GM12872 (cell line): ENCODE results near the gene ANKRD50.

ENCODE experiments used
- TF ChIP-seq, protein P1 (sequence below): IDR thresholded peaks from 3 replicates; pipeline ENCODE4 v1.5.1; 2011; ENCODE audit warnings: low read depth, mild to moderate bottlenecking, low read length, moderate library complexity; ENCODE audit not compliant: insufficient read depth

ANKRD50 gene, protein sequence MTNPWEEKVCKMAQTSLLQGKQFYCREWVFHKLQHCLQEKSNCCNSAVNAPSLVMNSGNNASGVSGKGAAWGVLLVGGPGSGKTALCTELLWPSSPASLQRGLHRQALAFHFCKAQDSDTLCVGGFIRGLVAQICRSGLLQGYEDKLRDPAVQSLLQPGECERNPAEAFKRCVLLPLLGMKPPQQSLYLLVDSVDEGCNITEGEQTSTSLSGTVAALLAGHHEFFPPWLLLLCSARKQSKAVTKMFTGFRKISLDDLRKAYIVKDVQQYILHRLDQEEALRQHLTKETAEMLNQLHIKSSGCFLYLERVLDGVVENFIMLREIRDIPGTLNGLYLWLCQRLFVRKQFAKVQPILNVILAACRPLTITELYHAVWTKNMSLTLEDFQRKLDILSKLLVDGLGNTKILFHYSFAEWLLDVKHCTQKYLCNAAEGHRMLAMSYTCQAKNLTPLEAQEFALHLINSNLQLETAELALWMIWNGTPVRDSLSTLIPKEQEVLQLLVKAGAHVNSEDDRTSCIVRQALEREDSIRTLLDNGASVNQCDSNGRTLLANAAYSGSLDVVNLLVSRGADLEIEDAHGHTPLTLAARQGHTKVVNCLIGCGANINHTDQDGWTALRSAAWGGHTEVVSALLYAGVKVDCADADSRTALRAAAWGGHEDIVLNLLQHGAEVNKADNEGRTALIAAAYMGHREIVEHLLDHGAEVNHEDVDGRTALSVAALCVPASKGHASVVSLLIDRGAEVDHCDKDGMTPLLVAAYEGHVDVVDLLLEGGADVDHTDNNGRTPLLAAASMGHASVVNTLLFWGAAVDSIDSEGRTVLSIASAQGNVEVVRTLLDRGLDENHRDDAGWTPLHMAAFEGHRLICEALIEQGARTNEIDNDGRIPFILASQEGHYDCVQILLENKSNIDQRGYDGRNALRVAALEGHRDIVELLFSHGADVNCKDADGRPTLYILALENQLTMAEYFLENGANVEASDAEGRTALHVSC (N-terminal part only)

DNA sequence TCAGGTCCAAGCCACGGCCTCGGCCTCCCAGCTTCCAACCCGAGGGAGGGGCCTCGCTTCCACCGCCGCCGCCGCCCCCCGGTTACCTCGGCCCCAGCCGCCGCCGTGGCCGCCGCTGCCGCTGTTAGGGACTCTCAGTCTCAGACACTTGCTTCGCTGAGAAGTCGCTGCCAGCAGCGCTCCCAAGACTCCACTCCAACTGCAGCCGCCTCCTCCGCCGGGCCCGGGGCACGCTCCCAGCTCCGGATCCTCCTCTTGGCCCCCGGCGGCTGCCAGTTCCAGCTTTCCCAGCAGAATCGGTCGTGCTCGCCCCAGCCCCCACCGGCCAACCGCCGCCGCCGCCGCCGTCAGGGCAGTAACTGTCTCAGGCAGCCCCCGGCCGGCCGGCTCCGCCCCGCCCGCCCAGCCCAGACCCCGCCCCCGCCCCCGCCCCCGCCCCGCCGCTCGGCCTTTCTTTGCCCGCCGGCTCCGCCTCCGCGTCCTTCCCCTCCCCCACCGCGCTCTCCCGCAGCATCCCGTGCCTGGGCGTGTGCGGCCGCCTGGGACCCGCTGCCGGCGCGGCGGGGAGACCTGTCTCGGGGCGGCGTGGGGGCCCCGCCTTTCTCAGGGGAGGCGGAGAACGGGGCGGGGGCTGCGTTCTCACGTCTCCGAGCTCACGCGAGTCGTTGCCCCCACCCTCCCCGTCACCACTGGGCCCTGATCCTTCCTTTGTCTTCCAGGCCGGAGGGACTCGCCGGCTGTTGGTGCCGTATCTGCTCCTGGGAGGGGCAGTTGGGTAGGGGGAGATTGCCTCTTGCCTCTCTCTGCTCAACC is at the start of gene ANKRD50:
TSS of gene ANKRD50 (minus strand) at position 361 of the 813 bp plus-strand sequence. CDS start 2,221 bp downstream, outside the sequence.
- TF ChIP-seq, protein P1, sequence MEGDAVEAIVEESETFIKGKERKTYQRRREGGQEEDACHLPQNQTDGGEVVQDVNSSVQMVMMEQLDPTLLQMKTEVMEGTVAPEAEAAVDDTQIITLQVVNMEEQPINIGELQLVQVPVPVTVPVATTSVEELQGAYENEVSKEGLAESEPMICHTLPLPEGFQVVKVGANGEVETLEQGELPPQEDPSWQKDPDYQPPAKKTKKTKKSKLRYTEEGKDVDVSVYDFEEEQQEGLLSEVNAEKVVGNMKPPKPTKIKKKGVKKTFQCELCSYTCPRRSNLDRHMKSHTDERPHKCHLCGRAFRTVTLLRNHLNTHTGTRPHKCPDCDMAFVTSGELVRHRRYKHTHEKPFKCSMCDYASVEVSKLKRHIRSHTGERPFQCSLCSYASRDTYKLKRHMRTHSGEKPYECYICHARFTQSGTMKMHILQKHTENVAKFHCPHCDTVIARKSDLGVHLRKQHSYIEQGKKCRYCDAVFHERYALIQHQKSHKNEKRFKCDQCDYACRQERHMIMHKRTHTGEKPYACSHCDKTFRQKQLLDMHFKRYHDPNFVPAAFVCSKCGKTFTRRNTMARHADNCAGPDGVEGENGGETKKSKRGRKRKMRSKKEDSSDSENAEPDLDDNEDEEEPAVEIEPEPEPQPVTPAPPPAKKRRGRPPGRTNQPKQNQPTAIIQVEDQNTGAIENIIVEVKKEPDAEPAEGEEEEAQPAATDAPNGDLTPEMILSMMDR: no peak

DNA sequence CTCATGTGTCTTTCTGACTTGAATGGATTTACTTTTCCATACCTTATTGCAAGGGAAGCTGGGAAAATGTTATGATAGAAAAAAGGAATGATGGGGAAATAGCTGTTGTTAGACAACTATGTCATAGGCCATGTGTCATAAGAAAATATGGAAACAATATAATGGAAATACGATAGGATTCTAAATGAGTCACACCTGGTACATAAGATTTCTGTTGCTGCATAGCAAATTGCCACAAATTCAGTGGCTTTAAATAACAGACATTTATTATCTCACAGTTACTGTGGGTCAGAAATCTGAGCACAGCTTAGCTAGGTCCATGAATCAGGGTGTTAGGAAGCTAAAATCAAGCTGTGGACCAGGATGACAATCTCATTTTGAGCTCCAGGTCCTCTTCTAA is 44.6 kb upstream of the ANKRD50 start:
- TF ChIP-seq, protein P1: no peak

DNA sequence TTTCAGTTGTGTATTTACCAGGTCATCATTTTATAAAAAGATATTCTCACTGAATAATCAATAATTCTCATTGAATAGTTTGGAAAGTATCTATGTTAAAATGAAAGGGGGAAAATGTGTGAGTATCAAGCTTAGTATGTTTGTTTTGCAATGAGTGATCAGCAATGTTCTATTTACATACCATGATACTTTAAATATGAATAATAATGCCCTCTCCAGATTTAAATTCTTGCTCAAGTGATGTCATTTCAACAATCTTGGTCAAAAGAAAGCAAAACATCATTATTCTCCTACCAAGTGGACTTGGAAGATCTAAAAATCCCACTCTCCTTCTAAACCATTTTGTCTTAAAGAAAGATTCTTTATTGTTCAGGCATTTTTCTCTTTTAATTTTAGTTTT is 42.1 kb upstream of the ANKRD50 start:
- TF ChIP-seq, protein P1: no peak

DNA sequence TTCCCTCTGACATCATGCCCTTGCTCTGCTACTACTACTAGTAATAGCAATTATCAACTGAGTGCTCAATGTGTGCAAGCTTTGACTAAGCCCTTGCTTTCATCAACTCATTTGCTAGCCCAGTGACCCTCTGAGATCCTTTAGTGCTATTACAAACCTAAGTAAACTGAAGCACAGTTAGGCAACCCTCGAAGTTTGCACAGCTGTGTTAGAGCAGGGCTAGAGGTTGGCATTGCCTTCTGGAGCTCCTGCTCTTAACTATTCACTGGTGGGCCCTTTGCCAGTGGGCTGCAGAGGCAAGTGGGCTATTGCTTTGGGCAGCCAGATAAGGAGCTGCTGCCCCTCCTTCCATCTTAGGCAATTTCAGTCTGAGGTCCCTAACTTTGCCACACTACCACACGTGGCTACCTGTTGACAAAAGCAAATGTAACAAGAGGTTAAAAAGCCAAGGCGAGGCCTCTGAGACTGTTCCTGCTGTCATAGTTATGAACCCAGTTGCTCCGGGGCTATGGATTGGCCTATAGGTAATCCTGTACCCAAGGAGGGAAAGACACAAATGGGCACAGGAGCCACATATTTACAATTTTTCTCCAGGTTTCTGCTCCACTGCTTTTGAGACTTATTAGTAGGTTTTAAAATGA is 41.5 kb upstream of the ANKRD50 start:
- TF ChIP-seq, protein P1: no peak

DNA sequence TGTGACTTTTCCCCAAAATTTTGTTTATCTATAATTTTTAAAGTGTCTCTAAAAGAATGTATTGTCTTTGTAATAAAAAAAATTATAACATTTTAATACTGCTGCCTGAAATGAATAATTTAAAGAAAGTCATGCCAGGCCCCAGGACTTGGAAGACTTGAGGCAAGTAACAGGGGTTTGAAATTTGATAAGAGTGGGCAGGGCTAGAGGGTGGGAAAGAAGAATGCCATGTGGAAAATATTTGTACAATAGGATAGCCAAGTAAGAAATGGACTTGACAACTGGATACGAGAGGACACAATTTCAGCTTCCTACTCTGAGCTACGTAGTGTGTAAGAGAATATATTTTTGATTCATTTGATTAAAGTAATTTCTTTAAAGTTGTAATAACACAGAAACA is 36.9 kb upstream of the ANKRD50 start:
- TF ChIP-seq, protein P1: no peak

DNA sequence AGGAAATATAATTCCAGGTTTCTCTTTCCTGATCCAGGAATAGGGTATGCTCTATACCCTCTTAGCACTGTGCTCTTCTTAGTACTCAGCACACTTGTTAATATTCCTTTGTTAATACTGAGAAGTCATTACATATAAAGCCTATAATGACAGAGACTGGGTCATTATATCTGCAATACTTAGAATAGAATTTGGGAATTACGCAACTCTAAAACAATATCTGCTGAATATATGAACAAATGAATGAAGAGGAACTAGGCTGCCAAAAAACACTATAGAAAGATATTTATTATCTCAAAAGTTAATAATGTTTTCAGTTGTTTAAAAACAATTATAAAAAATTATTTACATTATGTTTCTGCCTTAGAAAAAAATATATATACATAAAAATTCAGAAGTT is 36.4 kb upstream of the ANKRD50 start:
- TF ChIP-seq, protein P1: no peak
